Measurements from ENCODE around the gene MGMT.

Gene MGMT

GRCh38 chr10:129709627-129710509, 242.8 kb downstream of the MGMT start:
- Histone ChIP-seq H3K27ac (no peak overlapping the region), H3K36me3 (peaks cover 71% of the 10 kb centered on the region), H4K20me1 (peaks cover 19% of the 10 kb centered on the region; the same call in 1 of the 2 replicates), H3K9ac (no peak overlapping the region), H3K4me3 (no peak overlapping the region), H3K4me1 (peaks cover 22% of the 10 kb centered on the region), H3K27me3 (no peaks in the 10 kb centered on the region), H3K9me3 (no peaks in the 10 kb centered on the region), H3K4me2 (no peak overlapping the region)
- no peak for TF ChIP-seq Cebpa-rat (IDR thresholded peaks at IDR 0.05)

DNA sequence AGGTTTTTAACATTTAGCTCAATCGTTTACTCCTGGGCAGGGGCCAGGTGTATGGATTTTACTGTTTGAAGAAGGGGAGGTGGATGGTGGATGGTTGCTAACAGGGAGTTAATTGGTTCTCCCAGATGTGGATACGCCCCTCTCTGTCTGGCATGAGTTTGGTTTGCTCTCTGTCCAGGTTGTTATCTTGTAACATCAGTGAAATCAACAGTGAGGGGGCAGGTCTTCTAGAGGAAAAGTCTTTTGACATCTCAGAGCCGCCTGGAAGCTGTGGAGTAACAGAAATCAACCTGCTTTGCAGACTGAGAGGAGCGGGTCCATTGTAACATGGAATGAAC, 243.4 kb downstream of the MGMT start:
- Histone ChIP-seq H3K9ac (no peak overlapping the region), H3K4me1 (peaks cover 16% of the 10 kb centered on the region), H3K4me3 (no peak overlapping the region), H3K4me2 (no peak overlapping the region), H3K27ac (no peak overlapping the region), H4K20me1 (peaks cover 15% of the 10 kb centered on the region; the same call in 1 of the 2 replicates), H3K36me3 (peaks cover 71% of the 10 kb centered on the region), H3K9me3 (no peaks in the 10 kb centered on the region), H3K27me3 (no peaks in the 10 kb centered on the region)
- TF ChIP-seq Cebpa-rat (IDR thresholded peaks at IDR 0.05) = no peak

DNA sequence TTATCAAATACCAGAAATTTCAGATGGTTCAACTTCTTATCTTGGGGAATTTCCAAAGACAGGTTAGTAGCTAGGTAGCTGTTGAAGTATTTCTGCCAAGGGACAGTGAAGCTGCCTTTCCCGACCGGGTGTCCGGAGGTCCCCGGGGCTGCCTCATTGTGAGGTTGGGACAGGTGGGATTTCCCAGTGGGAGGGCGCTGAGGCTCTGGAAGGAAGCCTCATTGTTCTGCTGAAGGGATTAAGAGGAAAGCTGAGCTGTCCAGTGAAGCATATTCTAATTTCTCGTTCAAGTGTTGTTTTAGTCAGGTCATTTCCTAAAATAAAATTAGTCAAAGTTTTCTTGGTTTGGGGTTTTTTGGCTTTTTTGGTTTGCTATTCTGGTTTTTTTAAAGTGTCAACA, 244.2 kb downstream of the MGMT start:
- no peak overlapping the region for H3K4me2 ChIP-seq
- TF ChIP-seq Cebpa-rat (IDR thresholded peaks at IDR 0.05) = no peak
- peaks cover 8% of the 10 kb centered on the region for H3K4me1 ChIP-seq
- no peaks in the 10 kb centered on the region for H3K9me3 ChIP-seq
- no peak overlapping the region for H3K4me3 ChIP-seq
- peaks cover 15% of the 10 kb centered on the region; the same call in 1 of the 2 replicates for H4K20me1 ChIP-seq
- peaks cover 64% of the 10 kb centered on the region for H3K36me3 ChIP-seq
- no peaks in the 10 kb centered on the region for H3K27me3 ChIP-seq
- H3K9ac ChIP-seq = no peak overlapping the region
- no peak overlapping the region for H3K27ac ChIP-seq

- no peaks in the 10 kb centered on the region for H3K27me3 ChIP-seq
- H3K4me1 ChIP-seq = peaks cover under 1% of the 10 kb centered on the region; the same call in 1 of the 2 replicates
- peaks cover 15% of the 10 kb centered on the region; the same call in 1 of the 2 replicates for H4K20me1 ChIP-seq
- H3K4me3 ChIP-seq = no peak overlapping the region
- TF ChIP-seq Cebpa-rat (IDR thresholded peaks at IDR 0.05) = no peak
- H3K4me2 ChIP-seq = no peak overlapping the region
- peaks cover 57% of the 10 kb centered on the region for H3K36me3 ChIP-seq
- H3K27ac ChIP-seq = no peak overlapping the region
- no peak overlapping the region for H3K9ac ChIP-seq
- H3K9me3 ChIP-seq = no peaks in the 10 kb centered on the region
These were observed 245.0 kb downstream of the MGMT start for GRCh38 chr10:129712000-129712399.

- no peak overlapping the region for H3K4me3 ChIP-seq
- 0 out of 2 replicates have a peak, but pooled peaks cover under 1% of the 10 kb centered on the region for H3K9me3 ChIP-seq
- H3K36me3 ChIP-seq = peaks cover 54% of the 10 kb centered on the region
- TF ChIP-seq Cebpa-rat (IDR thresholded peaks at IDR 0.05) = no peak
- H3K27me3 ChIP-seq = no peaks in the 10 kb centered on the region
- H3K9ac ChIP-seq = no peak overlapping the region
- H4K20me1 ChIP-seq = peaks cover 15% of the 10 kb centered on the region; the same call in 1 of the 2 replicates
- no peak overlapping the region for H3K27ac ChIP-seq
- H3K4me2 ChIP-seq = no peak overlapping the region
- no peaks in the 10 kb centered on the region for H3K4me1 ChIP-seq
These were observed 246.7 kb downstream of the MGMT start for GRCh38 chr10:129713659-129714265.

- Histone ChIP-seq H3K4me1 (no peaks in the 10 kb centered on the region), H4K20me1 (peaks cover 15% of the 10 kb centered on the region; the same call in 1 of the 2 replicates), H3K27ac (no peak overlapping the region), H3K4me3 (no peak overlapping the region), H3K9me3 (peaks cover 21% of the 10 kb centered on the region), H3K36me3 (peaks cover 56% of the 10 kb centered on the region), H3K9ac (no peak overlapping the region), H3K4me2 (no peak overlapping the region), H3K27me3 (no peaks in the 10 kb centered on the region)
- TF ChIP-seq Cebpa-rat (IDR thresholded peaks at IDR 0.05) = no peak
These were observed 248.8 kb downstream of the MGMT start for GRCh38 chr10:129715805-129716204.

- Histone ChIP-seq H3K9me3 (peaks cover 26% of the 10 kb centered on the region), H3K27ac (no peak overlapping the region), H3K36me3 (peaks cover 60% of the 10 kb centered on the region), H3K9ac (no peak overlapping the region), H3K4me1 (no peaks in the 10 kb centered on the region), H3K27me3 (no peaks in the 10 kb centered on the region), H3K4me2 (no peak overlapping the region), H3K4me3 (no peak overlapping the region), H4K20me1 (peaks cover 15% of the 10 kb centered on the region; the same call in 1 of the 2 replicates)
- TF ChIP-seq Cebpa-rat (IDR thresholded peaks at IDR 0.05) = no peak
These were observed 249.2 kb downstream of the MGMT start for GRCh38 chr10:129716211-129716681.

- Histone ChIP-seq H3K4me2 (no peak overlapping the region), H3K9me3 (peaks cover 28% of the 10 kb centered on the region), H3K9ac (no peak overlapping the region), H3K4me3 (no peak overlapping the region), H3K27me3 (no peaks in the 10 kb centered on the region), H3K36me3 (peaks cover 61% of the 10 kb centered on the region), H4K20me1 (peaks cover 15% of the 10 kb centered on the region; the same call in 1 of the 2 replicates), H3K4me1 (no peaks in the 10 kb centered on the region), H3K27ac (no peak overlapping the region)
- no peak for TF ChIP-seq Cebpa-rat (IDR thresholded peaks at IDR 0.05)
These were observed 249.8 kb downstream of the MGMT start for GRCh38 chr10:129716881-129717280.

DNA sequence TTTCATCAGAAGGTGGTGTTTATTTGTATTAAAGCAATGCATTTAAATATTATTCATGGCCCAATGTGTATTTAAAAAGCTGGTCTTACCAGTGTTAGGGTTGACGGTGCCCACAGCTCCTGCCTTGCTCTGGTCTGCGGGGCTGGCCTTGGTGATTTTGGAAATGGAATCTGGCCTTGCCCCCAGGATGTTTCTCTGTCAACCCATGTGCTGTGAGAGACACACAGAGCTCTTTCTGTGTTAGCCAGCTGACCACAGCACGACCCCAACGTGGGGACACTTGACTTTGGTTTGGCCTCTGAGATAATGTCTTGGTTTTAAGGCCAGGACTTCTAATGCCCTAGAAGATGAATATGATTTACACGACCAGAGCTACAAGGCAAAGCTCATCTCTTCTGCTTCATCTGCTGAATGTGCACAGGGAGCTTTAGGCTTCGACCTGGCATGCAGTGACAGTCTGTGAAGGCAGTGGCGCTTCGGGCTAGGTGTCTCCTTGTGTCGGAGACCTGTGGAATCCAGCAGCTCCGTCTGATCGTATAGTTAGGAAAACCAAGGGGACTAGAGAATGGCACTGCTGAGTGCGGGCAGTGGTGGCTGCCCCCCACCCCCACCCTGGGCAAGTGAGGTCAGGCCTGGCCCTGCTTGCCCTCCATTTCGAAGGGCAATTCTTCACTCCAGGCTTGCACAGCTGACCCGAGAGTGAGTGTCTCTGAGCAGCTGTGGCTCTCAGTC, 250.9 kb downstream of the MGMT start:
- Histone ChIP-seq H3K27ac (no peak overlapping the region), H3K27me3 (no peaks in the 10 kb centered on the region), H3K4me2 (no peak overlapping the region), H3K36me3 (peaks cover 58% of the 10 kb centered on the region), H3K4me1 (no peaks in the 10 kb centered on the region), H3K4me3 (no peak overlapping the region), H4K20me1 (peaks cover 15% of the 10 kb centered on the region; the same call in 1 of the 2 replicates), H3K9me3 (peaks cover 34% of the 10 kb centered on the region), H3K9ac (no peak overlapping the region)
- TF ChIP-seq Cebpa-rat (IDR thresholded peaks at IDR 0.05) = no peak

All from BLaER1 (cell line).